HG03108 (cell line): Measurements from ENCODE around the gene GATAD2A.

ENCODE experiments used
- ATAC-seq: cut with Tn5 transposase; IDR thresholded peaks from one replicate; pipeline ENCODE4 v1.9.1; 2021; ENCODE audit warnings: moderate library complexity; ENCODE audit not compliant: unreplicated experiment

The GATAD2A gene

DNA sequence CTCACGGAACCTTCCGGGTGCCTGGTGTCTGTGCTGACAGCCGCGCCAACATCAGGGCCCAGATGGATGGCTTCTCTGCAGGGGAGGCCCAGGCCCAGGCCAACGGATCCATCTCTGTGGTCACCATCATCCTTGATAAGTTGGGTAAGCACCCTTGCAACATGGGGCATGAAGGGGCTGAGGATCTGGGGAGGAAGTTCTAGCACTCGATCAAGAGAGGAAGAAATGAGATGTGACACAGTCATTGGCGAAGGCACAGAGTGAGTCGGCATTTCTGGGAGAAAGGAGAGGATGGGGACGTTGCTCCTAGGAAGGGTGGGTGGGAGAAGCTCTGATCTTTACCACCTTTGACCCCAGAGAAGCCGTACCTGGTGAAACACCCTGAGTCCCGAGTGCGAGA is 137.0 kb downstream of the GATAD2A start:
- ATAC-seq, result no peak

GRCh38 chr19:19543101-19543500 is 137.6 kb downstream of the GATAD2A start:
- no peak for ATAC-seq

GRCh38 chr19:19543640-19544039 is 138.2 kb downstream of the GATAD2A start:
- no peak for ATAC-seq

GRCh38 chr19:19544257-19544953 is 138.9 kb downstream of the GATAD2A start:
- ATAC-seq, result no peak

DNA sequence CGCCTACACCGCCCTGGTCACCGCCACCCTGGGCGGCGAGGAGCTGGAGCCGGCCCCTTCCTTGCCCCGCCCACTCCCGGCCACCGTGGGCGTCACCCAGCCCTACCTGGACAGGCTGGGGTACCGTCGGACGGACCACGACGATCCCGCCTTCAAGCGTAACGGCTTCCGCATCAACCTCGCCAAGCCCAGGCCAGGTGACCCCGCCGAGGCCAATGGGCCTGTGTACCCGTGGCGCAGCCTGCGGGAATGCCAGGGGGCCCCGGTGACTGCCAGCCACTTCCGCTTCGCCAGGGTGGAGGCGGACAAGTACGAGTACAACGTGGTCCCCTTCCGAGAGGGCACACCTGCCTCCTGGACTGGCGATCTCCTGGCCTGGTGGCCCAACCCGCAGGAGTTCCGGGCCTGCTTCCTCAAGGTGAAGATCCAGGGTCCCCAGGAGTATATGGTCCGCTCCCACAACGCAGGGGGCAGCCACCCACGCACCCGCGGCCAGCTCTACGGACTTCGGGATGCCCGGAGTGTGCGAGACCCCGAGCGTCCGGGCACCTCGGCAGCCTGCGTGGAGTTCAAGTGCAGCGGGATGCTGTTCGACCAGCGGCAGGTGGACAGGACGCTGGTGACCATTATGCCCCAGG is 139.6 kb downstream of the GATAD2A start:
- no peak for ATAC-seq

- ATAC-seq, result no peak
Measured at GRCh38 chr19:19545707-19546106, 140.2 kb downstream of the GATAD2A start.

- no peak for ATAC-seq
Measured at GRCh38 chr19:19546751-19547162, 141.3 kb downstream of the GATAD2A start.

DNA sequence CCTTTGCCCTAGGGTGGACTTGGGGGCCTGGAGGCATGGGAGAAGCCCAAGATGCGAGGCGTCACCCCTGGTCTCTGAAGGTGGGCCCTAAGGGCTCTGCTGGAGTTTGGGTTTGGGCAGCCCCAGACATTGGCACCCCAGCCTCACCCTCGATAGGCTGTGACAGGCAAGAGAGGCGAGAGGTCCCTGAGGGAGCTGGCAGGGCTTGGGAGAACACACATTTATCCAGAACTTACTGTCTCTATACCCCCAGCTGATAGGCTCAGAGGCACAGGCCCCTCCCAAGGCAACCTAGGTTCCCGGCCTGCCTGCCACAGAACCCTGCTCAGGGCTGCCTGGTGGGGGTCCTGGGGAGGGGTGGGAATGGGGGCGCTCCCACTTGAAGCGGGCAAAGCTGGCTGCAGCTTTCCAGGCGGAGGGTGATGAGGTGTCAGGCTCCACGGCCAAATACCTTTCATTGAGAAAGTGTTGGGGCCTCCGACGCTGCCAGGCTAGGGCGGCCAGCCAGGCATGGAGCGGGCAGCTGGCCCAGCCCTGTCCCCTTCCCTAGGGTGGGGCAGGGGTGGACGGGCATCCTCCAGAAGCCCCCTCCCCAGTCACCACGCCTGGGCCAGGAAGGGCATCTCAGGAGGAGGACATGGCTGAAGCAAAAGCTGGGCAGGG is 142.3 kb downstream of the GATAD2A start:
- ATAC-seq, result no peak

DNA sequence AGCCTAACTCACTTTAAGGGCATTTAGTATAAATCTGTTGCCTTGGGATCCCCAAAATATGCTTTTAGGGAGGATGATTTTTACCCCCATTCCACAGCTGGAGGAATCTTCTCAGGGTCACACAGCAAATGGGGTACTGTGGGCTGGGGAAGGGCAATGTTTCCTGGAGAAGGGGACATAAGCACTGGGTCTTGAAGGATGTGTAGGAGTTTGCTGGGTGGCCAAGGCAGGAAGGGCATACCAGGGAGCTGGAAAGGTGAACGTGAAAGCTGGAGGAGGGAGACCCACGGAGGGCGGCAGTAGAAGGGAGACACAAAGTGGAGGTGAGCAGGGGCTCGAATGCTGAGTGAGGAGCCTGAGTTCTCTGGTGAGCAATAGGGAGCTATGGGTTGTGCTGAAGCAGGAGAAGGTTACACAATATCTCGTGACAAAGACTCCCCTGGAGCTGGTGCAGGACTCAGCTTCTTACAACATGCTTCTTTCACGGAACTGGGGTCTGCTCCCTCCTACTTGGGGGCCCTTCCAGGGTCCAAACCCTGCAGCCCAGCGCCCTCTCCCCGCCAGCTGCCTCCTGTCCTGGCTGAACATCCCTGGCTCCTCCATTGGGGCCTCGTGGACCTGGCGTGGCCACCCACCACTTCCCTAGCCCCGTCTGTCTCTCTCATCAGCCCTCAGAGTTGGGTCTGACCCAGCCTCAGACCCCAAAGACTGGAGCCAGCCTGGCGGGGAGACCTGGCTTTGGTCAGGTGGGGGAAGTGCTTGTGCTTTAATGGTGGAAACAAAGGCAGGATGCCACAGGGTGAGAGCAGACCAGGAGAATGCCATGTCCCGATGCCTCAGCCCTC is 143.7 kb downstream of the GATAD2A start:
- no peak for ATAC-seq

DNA sequence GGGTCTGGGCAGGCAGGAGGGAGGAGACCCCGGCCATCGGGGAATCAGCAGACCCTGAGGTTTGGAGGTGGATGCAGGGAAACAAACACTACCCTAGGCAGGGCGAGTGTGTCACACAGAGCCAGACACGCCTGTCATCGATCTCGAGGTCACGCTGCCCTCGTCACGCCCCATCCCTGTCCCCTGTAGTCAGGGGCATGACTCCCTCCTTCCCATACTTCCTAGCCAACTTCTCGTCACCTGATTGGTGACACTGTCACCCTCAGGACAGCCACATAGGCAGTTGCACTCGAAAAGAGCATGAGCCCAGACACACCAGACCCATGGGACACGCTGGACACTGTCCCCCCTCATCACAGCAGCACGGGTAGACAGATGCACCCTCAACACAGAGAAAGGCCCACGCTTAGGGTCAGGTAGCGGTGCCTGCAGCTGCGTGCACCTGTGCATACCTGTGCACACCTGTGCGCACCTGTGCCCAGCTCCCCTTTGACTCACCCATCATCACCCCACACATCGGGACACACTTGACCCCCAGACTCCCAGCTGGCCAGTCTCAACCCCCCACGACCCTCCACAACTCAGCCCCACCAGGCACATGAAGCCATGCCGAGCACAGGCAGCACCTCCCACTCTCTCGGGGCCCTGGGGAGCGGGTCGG is 144.5 kb downstream of the GATAD2A start:
- no peak for ATAC-seq

DNA sequence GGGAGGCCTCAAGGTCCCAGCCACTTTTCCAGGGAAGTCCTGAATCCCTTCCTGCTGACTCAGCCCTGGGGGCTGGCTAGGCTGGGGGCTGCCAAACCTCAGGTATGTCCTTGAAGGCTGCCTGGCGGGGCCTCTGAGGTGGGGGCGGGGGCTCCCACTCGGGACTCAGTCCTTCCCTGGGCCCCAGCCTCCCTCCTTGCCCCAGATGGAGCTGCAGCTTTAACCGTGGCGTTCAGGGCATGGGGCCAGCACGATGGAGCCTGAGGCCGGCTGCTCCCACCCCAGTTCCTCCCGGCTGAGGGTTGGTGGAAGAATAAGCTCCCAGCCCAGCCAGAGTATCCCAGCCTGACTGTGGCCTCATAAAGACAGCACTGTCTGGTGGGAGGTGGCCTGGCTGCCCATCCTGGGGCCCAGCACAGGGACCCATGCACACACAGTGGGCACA is 145.0 kb downstream of the GATAD2A start:
- ATAC-seq, result no peak

GRCh38 chr19:19550972-19551852 is 145.7 kb downstream of the GATAD2A start:
- ATAC-seq, result no peak

- no peak for ATAC-seq
Measured at GRCh38 chr19:19551853-19552192, 146.3 kb downstream of the GATAD2A start.

- ATAC-seq, result no peak
Measured at GRCh38 chr19:19552798-19553197, 147.3 kb downstream of the GATAD2A start.

- ATAC-seq, result no peak
Measured at GRCh38 chr19:19553670-19554069, 148.2 kb downstream of the GATAD2A start.

- no peak for ATAC-seq
Measured at GRCh38 chr19:19554074-19555023, 148.9 kb downstream of the GATAD2A start.

- no peak for ATAC-seq
Measured at GRCh38 chr19:19558055-19558454, 152.6 kb downstream of the GATAD2A start.
